ENCODE data around the gene VPS26B.

VPS26B gene

DNA sequence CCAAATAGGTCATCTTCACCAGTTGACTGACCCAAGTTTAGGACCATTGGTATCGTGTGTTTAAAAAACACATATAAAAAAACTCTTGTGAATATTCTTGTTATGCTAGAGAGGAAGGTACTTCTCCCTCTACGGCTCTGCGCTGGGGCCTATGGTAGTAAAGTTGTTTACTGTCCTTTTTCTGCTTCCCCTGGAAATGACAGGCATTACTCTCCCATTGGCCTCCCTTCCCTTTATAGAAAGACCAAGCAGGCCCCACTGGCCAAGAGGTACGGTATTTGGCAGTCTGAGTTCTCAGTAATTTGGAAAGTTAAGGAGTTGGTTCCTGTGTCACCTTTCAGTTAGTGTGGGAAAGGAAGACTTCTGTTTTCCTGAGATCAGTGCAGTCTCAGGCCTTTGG is 22.2 kb downstream of the VPS26B start:
- no peak for DNase-seq (ENCODE audit: low read depth)
- TF ChIP-seq, protein P1, sequence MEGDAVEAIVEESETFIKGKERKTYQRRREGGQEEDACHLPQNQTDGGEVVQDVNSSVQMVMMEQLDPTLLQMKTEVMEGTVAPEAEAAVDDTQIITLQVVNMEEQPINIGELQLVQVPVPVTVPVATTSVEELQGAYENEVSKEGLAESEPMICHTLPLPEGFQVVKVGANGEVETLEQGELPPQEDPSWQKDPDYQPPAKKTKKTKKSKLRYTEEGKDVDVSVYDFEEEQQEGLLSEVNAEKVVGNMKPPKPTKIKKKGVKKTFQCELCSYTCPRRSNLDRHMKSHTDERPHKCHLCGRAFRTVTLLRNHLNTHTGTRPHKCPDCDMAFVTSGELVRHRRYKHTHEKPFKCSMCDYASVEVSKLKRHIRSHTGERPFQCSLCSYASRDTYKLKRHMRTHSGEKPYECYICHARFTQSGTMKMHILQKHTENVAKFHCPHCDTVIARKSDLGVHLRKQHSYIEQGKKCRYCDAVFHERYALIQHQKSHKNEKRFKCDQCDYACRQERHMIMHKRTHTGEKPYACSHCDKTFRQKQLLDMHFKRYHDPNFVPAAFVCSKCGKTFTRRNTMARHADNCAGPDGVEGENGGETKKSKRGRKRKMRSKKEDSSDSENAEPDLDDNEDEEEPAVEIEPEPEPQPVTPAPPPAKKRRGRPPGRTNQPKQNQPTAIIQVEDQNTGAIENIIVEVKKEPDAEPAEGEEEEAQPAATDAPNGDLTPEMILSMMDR (IDR thresholded peaks at IDR 0.05; ENCODE audit: control insufficient read depth, insufficient read depth, low read depth, low read length, missing control alignments), result no peak
- no peak overlapping the region for H3K4me3 ChIP-seq (ENCODE audit: control insufficient read depth, low read depth, low read length)

DNA sequence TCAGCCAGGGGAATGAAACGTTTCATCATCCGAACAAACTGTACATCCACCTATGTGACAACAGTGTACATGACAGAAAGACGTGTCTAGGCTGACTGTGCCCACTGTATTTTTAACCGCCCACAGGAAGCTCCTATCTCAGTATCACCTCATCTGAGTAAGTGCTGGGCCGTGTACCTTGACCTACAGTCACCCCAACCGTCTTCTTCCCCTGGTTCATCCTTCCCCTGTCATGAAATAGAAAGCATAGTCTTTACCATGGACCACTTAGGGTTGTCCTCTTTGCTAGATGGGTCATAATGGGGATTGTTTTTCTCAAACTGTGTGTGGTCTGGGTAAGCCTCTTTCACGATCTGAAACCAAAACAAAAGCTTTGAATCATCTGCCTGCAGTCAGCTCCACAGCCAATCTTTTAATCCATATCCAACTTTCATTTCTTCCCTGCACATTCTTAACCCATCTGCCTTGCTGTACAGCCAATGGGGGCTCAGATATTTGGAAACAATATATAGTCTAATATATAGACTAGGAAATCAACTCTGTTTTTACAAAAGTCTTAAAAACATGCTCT is 24.5 kb downstream of the VPS26B start:
- no peak overlapping the region for H3K4me3 ChIP-seq (ENCODE audit: control insufficient read depth, low read depth, low read length)
- TF ChIP-seq, protein P1 (IDR thresholded peaks at IDR 0.05; ENCODE audit: control insufficient read depth, insufficient read depth, low read depth, low read length, missing control alignments), result no peak
- no peak for DNase-seq (ENCODE audit: low read depth)

DNA sequence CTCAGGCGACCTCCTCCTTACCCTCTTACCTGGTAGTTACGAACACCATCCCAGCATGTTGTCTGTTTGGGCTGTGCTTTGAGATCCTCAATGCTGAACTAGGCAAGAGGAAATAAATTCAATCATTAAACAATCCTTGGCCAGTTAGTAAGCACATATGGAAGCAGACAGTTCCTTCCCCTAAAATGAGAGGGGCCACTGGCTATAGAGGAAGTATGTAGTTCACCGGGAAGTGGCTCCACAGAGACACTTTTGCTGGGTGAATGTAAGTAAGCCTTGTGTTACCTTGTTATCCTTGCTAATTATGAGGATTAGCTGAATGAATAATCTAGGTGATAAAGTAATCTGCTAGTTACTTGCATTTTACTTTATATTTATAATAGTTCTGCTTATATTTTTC is 25.8 kb downstream of the VPS26B start:
- no peak for DNase-seq (ENCODE audit: low read depth)
- TF ChIP-seq, protein P1 (IDR thresholded peaks at IDR 0.05; ENCODE audit: control insufficient read depth, insufficient read depth, low read depth, low read length, missing control alignments), result no peak

DNA sequence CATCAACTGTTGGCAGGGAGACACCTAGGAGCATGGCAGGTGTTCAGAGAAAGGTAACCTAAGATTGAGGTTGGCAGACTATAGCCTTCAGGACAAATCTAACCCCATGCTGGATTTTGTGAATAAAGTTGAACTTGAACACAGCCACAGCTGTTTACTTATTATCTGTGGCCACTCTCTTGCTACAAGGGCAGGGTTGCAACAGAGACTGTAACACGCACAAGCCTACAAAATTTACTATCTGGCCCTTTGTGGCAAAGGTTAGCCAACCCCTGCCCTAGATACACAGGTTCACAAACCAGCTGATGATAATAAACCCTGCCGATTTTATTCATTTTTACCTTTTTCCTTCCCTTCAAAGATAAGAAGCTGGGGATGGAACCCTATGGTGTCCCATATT is 26.2 kb downstream of the VPS26B start:
- TF ChIP-seq, protein P1 (IDR thresholded peaks at IDR 0.05; ENCODE audit: control insufficient read depth, insufficient read depth, low read depth, low read length, missing control alignments), result no peak
- H3K4me3 ChIP-seq (ENCODE audit: control insufficient read depth, low read depth, low read length), result no peak overlapping the region
- DNase-seq (ENCODE audit: low read depth), result no peak

More for the DNA sequence above, 25.8 kb downstream of the VPS26B start:
- H3K4me3 ChIP-seq (ENCODE audit: control insufficient read depth, low read depth, low read length), result no peak overlapping the region

DNA sequence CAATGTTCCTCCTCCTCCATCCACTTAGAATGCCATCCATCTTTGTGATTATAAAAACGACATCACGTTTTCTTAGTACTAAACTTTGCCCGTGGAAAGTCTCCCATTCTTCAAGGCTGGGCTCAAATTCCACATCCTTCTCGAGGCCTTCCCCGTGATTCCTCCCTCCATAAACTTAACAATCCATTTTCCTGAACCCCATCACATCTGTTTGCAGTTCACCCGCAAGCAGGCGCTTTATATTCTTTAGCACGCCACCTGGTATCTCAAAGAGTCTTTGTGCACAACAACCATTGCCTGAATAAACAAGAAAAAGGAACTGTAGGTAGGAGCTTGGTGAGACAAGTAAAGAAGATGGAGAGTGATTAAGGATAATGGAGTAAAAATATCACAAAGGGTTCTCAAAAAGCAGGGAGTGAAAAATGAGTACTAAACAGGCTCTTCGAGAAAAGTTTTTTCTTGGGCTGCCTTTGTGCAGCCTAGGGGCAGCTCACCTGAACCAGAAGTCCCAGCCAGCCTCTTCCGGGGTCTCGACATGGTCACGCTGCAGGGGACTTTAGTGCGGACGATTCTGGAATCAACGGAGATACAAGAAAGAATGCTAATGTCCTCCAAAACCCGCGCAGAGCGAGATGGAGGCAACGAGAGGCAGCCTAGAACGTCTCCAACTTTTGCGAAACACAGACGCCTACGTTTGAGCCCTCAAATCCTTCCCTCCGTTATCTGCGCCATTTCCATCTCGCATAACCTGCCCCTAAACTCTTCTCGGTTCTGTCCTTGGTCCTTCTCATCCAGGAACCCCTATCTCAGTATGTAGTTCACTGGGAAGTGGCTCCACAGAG is 28.1 kb downstream of the VPS26B start:
- peak; percentile 17 for DNase-seq (ENCODE audit: low read depth)
- H3K4me3 ChIP-seq (ENCODE audit: control insufficient read depth, low read depth, low read length), result peak overlapping the region; percentile 98
- TF ChIP-seq, protein P1 (IDR thresholded peaks at IDR 0.05; ENCODE audit: control insufficient read depth, insufficient read depth, low read depth, low read length, missing control alignments), result no peak

DNA sequence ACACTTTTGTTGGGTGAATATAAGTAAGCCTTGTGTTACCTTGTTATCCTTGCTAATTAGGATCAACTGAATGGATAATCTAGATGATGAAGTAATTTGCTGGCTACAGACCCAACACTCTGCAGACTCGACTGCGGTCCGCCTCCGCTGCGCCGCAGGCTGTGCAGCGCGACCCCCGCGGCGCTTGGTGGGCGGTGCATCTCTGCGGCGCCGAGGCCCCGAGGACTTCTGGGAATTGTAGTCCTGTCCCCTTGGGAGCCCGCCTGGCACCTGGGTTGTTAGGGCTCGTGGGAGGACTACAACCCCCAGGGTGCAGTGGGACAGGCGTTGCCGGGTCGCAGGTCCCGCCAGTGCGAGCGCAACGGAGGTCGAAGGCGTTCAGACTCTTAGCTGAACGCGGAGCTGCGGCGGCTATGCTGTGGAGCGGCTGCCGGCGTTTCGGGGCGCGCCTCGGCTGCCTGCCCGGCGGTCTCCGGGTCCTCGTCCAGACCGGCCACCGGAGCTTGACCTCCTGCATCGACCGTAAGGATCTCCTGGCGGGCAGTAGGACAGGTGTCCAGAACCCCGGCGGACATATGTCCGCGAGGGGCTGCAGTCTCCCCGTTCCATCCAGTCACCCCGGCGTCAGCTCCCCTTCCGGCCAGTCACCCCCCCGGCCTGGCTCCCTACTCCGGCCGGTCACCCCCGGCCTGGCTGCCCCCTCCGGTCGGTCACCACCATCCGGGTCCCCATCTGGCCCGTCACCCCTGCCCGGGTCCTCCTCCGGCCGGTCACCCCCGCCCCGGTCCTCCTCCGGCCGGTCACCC is 28.9 kb downstream of the VPS26B start, which contains the start of the genes ACAD8 and THYN1:
TSS of gene ACAD8 (plus strand) at position 381 of the 806 bp plus-strand sequence. CDS start at position 414, 33 bp downstream.
TSS of gene THYN1 (minus strand) at position 165 of the 806 bp plus-strand sequence. CDS start 470 bp downstream, outside the sequence.
- H3K4me3 ChIP-seq (ENCODE audit: control insufficient read depth, low read depth, low read length), result peak within 1 kb of the TSS; percentile 98
- DNase-seq (ENCODE audit: low read depth), result peak; percentile 75
- TF ChIP-seq, protein P1 (IDR thresholded peaks at IDR 0.05; ENCODE audit: control insufficient read depth, insufficient read depth, low read depth, low read length, missing control alignments), result no peak

Data from AG09309 (cell line).